Esophagus muscularis mucosa (tissue), 4 donors: Measurements from ENCODE around the gene CFAP141.

ENCODE experiments used
- CTCF ChIP-seq, 3 experiments: fragments of 200-600 bp in 2 of 3; fragments of 450-650 bp in 1 of 3; sonication (generic) in 2 of 3; IDR thresholded peaks; one replicate each; pipeline ENCODE4 v1.5.1; 2017 to 2019; ENCODE audit warnings: antibody characterized with exemption in 3 of 3, mild to moderate bottlenecking in 2 of 3, moderate library complexity in 1 of 3
- EP300 ChIP-seq: sonication (generic); formaldehyde crosslinking; IDR thresholded peaks from one replicate; pipeline ENCODE4 v1.6.1; 2017; ENCODE audit warnings: antibody characterized with exemption
- POLR2A ChIP-seq: fragments of 450-650 bp; IDR thresholded peaks from one replicate; pipeline ENCODE4 v1.6.1; 2017; ENCODE audit warnings: antibody characterized with exemption, moderate library complexity, mild to moderate bottlenecking, low read depth
- POLR2AphosphoS5 ChIP-seq, 2 donors: sonication (generic); formaldehyde crosslinking; IDR thresholded peaks; one replicate each; pipeline ENCODE4 v1.6.1; 2017; ENCODE audit warnings: antibody characterized with exemption in 2 of 2

- TF ChIP-seq POLR2A, result no peak
- no peak for TF ChIP-seq CTCF (IDR thresholded peaks at IDR 0.05)
- no peak for TF ChIP-seq POLR2AphosphoS5 (IDR thresholded peaks at IDR 0.05)
- TF ChIP-seq EP300, result no peak
These were observed 24.2 kb downstream of the CFAP141 start for GRCh38 chr1:154181944-154182343.
